GM18909 (cell line): Measurements from ENCODE around the gene EIPR1.
A peak's percentile ranks its signal among the peaks of the same experiment; 100 is the strongest.

Experiments
- ATAC-seq: cut with Tn5 transposase; IDR thresholded peaks from one replicate; pipeline ENCODE4 v1.9.1; 2021; ENCODE audit warnings: mild to moderate bottlenecking; ENCODE audit not compliant: unreplicated experiment, poor library complexity

EIPR1 gene

DNA sequence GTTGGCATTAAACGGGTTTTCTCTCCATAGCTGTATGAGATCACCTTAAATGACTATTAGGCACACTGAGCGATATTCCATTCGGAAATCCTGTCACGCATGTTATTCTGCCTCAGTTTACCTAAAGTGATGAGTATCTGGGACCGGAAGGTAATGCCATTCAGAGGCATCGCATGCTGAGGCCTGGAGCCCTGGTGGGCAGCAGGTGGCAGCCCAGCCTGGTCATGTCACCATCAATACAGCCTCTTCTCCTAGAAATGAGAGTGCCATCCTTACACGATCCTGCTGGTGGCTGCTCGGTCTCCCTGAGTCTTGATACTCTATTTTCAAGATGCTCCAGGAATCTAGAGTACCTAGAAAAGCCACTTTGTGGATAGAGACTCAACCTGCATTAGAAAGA, 119.8 kb downstream of the EIPR1 start:
- ATAC-seq, result no peak

DNA sequence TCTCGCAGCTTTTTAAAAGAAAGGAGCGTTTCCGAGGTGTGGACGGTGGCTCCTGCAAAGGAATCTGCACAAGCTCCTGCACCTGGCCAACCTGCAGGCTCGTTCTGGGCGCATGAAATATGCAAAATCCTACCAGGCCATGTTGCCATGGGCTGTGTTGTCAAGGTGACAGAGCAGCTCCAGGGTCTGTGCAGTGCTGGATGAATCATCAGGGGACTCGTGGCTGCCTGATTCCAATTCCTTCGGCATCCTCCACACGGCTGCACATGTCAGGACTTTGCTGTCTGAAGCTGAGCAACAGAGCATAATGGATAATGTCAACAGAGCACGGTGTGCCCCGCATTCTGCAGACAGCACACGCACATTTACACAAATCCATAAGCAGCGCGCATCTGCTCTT, 120.5 kb downstream of the EIPR1 start:
- ATAC-seq, result no peak

DNA sequence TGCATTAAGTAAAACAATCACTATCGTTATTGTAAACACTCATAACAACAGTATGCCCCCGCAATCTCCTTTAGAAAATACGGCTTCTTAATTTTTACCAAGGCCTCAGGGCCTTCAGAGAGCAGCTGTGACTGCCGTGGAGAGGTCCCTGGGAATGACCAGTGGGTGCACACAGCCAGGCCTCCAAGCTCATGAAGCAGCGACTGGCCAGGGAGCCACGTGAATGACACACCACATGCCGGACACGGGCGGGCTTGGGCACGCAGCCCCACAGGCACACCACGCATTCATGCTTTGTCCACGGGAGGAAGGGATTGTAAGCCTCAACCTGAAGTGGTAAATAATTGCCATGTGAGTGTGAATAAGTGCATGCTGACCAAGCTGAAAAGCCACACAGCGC, 121.0 kb downstream of the EIPR1 start:
- no peak for ATAC-seq

DNA sequence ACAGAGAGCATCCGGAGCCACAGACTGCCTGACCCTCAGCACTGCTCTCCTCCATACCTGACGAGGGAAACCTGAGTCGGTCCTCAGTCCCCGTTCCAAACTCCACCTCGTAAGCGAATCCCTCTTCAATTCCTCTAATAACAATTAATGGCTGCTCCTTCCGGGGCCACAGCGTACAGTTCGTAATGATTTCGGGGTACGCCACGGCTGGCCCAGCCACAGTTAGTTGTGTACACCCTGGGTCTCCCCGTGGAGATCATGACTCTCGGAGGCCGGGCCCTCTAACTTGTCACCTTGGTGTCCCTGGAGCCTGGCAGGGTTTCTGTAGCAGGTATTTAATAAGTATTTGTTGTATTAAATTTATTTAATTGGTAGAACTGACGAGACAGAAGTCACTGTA, 121.5 kb downstream of the EIPR1 start:
- ATAC-seq, result no peak

- peak; percentile 85 for ATAC-seq
Measured at GRCh38 chr2:3254442-3254941, 123.1 kb downstream of the EIPR1 start.

DNA sequence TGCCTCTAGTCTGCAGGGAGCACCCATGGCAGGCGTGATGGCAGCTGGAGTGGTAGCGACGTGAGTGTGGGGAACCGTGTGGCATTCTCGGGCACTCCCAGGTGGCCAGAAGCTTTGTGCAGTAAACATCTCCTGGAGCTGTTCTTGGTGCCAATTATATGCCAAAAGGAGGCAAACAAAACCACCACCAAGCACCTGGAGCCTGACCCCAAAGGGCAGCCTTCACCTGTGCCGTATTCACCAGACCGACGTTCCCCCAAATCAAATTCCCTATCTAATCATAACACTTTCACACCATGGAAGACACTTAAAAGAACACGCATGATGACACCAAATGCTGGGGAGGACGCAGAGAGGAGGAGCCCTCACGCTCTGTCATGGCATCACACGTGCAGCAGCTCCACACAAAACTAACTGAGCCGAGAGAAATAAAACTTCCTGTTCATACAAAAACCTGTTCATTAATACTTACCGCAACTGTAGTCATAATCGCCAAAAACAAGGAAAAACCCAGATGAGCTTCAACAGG, 123.6 kb downstream of the EIPR1 start:
- no peak for ATAC-seq

DNA sequence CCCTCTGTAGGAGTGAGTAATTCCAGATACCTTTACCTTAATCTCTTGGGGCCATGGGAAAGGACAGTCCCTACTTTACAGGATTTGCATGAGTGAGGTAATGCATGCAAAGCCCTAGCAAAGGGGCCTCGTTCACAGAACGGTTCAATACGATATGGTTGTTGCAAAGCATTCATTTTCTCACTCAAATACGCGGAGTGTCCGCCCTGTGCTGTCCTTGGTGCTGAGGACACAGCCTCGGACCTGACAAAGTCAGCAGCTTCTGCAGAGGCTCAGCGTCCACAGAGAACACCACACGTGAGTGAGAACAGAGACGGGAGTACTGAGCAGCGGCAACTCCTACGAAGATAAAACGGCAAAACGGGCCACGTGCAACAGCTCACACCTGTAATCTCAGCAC, 125.7 kb downstream of the EIPR1 start:
- ATAC-seq, result no peak

GRCh38 chr2:3249476-3249962, 128.1 kb downstream of the EIPR1 start:
- ATAC-seq, result no peak

DNA sequence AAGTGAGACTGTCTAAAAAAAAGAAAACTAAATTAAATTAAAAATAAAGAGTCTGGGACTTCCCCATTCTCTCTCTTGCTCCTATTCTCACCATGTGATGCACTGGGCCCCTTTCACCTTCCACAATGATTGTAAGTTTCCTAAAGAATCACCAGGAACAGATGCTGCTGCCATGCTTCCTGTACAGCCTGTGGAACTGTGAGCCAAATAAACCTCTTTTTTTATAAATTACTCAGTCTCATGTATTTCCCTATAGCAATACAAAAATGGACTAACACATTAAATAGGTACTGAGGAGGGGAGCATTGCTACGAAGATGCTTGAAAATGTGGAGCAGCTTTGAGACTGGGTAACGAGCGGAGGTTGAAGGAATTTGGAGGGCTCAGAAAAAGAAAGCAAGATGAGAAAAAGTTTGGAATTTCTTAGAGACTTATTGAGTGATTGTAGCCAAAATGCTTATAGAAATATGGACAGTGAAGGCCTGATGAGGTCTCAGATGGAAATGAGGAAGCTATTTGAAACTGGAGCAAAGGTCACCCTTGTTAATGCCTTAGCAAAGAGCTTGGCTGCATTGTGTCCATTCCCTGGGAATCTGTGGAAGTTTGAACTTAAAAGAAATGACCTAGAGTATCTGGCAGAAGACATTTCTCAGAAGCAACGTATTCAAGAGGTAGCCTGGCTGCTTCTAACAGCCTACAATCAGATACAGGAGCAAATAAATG, 128.7 kb downstream of the EIPR1 start:
- ATAC-seq, result no peak

- ATAC-seq, result no peak
Measured at GRCh38 chr2:3246928-3247714, 130.5 kb downstream of the EIPR1 start.

GRCh38 chr2:3246406-3246805, 131.2 kb downstream of the EIPR1 start:
- ATAC-seq, result no peak

DNA sequence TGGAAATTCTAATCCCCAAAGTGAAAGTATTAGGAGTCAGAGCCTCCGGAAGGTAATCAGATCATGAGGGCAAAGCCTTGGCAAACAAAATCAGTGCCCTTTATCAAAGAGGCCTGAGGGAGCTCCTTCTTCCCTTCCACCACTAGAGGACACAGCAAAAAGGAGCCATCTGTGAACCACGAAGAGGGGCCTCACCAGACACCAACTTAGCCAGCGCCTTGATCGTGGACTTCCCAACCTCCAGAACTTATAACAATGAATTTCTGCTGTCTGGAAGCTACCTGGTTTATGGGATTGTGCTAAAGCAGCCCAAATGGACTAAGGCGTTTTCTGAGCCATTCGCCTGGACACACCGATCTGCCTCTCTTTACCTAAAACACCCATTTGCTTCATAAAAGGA, 133.1 kb downstream of the EIPR1 start:
- ATAC-seq, result no peak

- ATAC-seq, result no peak
Measured at GRCh38 chr2:3243804-3244203, 133.8 kb downstream of the EIPR1 start.

DNA sequence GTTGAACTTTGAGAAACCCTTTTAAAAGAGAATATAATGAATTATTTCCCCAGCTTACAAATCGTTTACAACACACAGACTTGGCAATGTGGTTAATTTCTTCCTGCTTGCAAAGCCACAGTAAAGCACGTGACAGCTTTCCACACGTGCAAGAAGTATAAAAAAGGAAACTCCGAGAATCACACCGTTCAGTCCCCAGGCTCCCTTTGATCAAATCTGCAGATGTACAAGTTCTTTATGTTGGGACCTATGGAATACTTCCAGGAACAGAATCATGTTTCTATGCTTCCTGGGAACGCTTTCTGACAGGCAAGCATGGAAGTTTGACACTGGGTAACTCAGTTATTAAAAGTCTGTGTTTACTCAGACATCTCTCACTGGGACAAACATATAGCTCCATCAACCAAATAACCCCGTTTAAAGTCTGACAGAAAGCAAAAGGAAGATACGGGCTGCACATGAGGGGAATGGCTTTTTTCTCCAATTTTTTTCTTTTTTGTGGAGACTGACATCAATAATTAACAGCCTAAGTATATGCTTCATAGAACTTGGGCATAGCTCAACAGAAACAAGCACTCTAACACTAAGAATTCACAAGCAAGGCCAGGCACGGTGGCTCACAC, 134.8 kb downstream of the EIPR1 start:
- ATAC-seq, result peak; percentile 78

- peak; percentile 3 for ATAC-seq
Measured at GRCh38 chr2:3241971-3242746, 135.5 kb downstream of the EIPR1 start.

DNA sequence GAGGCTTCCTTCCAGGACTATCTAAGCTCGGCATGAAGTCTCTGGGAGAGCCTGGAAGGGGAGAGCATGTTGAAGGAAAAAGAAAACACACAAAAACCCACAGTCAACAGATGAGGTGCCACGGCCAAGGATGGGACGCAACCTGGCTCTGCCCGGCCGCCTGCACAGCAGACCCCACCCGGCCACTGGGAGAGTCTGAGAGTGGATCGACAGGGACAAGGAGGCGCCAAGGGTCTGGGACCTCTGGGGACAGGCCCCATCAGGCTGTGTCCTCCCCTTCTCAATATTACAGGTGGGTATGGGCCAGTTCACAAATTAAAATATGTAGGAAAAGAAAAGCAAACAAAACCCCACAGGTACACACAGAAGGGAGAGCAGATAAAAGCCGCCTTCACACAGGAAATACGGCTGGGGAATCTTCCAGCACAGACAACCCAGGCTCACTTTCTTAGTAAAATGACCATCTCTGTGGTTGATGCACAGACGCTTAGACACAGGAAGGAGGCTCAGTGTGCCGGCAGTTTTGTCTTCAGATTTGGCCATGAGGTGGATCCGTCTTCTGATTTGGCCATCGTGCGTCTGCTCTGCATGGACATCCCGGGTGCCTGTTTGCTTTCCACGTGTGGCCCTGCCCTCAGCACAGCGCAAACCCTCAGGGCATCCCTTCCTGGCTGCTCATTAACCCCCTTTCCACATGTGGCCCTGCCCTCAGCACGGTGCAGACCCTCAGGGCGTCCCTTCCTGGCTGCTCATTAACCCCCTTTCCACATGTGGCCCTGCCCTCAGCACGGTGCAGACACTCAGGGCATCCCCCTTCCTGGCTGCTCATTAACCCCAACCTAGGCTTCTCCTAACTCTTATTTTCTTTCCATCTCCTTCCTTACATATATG, 138.4 kb downstream of the EIPR1 start:
- peak; percentile 71 for ATAC-seq

GRCh38 chr2:3236300-3237045, 141.1 kb downstream of the EIPR1 start:
- ATAC-seq, result no peak

- ATAC-seq, result no peak
Measured at GRCh38 chr2:3233877-3234276, 143.7 kb downstream of the EIPR1 start.
